Erythroblast (primary cell): ENCODE measurements around the gene PHF21A.

Experiments
- DNase-seq, 2 experiments: peaks; one replicate each; lab custom pipeline; 2025; lab: John Stamatoyannopoulos, UW
- GATA1 ChIP-seq: IDR thresholded peaks from 2 replicates; pipeline ENCODE4 v1.6.1; 2011; ENCODE audit warnings: low read depth, mild to moderate bottlenecking, control low read depth, low read length, moderate library complexity
- POLR2A ChIP-seq: IDR thresholded peaks from 2 replicates; pipeline ENCODE4 v1.6.1; 2011; ENCODE audit warnings: mild to moderate bottlenecking, low read length

The PHF21A gene

GRCh38 chr11:45899086-45899447, 222.2 kb downstream of the PHF21A start:
- TF ChIP-seq POLR2A: no peak
- TF ChIP-seq GATA1: no peak
- no peak for DNase-seq

GRCh38 chr11:45897556-45897955, 223.7 kb downstream of the PHF21A start:
- TF ChIP-seq POLR2A: no peak
- TF ChIP-seq GATA1: no peak
- DNase-seq: no peak

GRCh38 chr11:45896422-45896984, 224.8 kb downstream of the PHF21A start:
- TF ChIP-seq POLR2A (no peak), GATA1 (no peak)
- DNase-seq: no peak

GRCh38 chr11:45895553-45896259, 225.5 kb downstream of the PHF21A start:
- DNase-seq: no peak
- no peak for TF ChIP-seq POLR2A
- TF ChIP-seq GATA1: no peak

GRCh38 chr11:45894555-45895247, 226.6 kb downstream of the PHF21A start:
- no peak for DNase-seq
- TF ChIP-seq POLR2A (no peak), GATA1 (no peak)

- TF ChIP-seq POLR2A: no peak
- TF ChIP-seq GATA1: no peak
- DNase-seq: no peak
These were observed 228.4 kb downstream of the PHF21A start for GRCh38 chr11:45892856-45893255.

- no peak for DNase-seq
- no peak for TF ChIP-seq GATA1
- no peak for TF ChIP-seq POLR2A
These were observed 230.2 kb downstream of the PHF21A start for GRCh38 chr11:45890886-45891550.

GRCh38 chr11:45889966-45890365, 231.3 kb downstream of the PHF21A start:
- TF ChIP-seq POLR2A: no peak
- no peak for TF ChIP-seq GATA1
- no peak for DNase-seq

- TF ChIP-seq GATA1 (no peak), POLR2A (no peak)
- DNase-seq: no peak
These were observed 231.7 kb downstream of the PHF21A start for GRCh38 chr11:45889555-45889954.

GRCh38 chr11:45887587-45887986, 233.7 kb downstream of the PHF21A start:
- TF ChIP-seq GATA1 (no peak), POLR2A (no peak)
- DNase-seq: no peak

- TF ChIP-seq GATA1: no peak
- no peak for TF ChIP-seq POLR2A
- no peak for DNase-seq
These were observed 234.3 kb downstream of the PHF21A start for GRCh38 chr11:45886816-45887520.

- DNase-seq: no peak
- TF ChIP-seq POLR2A: no peak
- TF ChIP-seq GATA1: no peak
These were observed 235.1 kb downstream of the PHF21A start for GRCh38 chr11:45885921-45886721.
